HEK293T (cell line): Measurements from ENCODE around the gene TMPRSS4.

Experiments used
- CTCF ChIA-PET: fragments of 350-600 bp; formaldehyde crosslinking; extraction: SDS; loops from one replicate; lab custom pipeline; 2021; ENCODE audit warnings: antibody characterized with exemption, inconsistent platforms; lab: Yijun Ruan, JAX
- POLR2A ChIA-PET: fragments of 350-600 bp; formaldehyde crosslinking; extraction: SDS; loops from one replicate; lab custom pipeline; 2020; ENCODE audit warnings: antibody characterized with exemption, inconsistent platforms; lab: Yijun Ruan, JAX
- DNase-seq: peaks from one replicate; pipeline ENCODE4 v3.0.0; 2012; ENCODE audit warnings: mixed read lengths; ENCODE audit errors: extremely low spot score
- ARNT ChIP-seq: fragments of 450-650 bp; IDR thresholded peaks from 2 replicates; pipeline ENCODE4 v1.6.1; 2017; ENCODE audit warnings: mild to moderate bottlenecking
- BHLHE40 ChIP-seq: fragments of 450-650 bp; IDR thresholded peaks from 2 replicates; pipeline ENCODE4 v1.6.1; 2016; ENCODE audit warnings: mild to moderate bottlenecking, moderate library complexity, borderline replicate concordance
- CTBP1 ChIP-seq: fragments of 450-650 bp; IDR thresholded peaks from 2 replicates; pipeline ENCODE4 v1.6.1; 2016; ENCODE audit warnings: borderline replicate concordance
- ELF4 ChIP-seq: fragments of 450-650 bp; IDR thresholded peaks from 2 replicates; pipeline ENCODE4 v1.6.1; 2017; ENCODE audit warnings: antibody characterized with exemption
- FOXA1 ChIP-seq: fragments of 450-650 bp; IDR thresholded peaks from 2 replicates; pipeline ENCODE4 v1.6.1; 2016; ENCODE audit warnings: mild to moderate bottlenecking
- FOXK2 ChIP-seq: fragments of 450-650 bp; IDR thresholded peaks from 2 replicates; pipeline ENCODE4 v1.6.1; 2016; ENCODE audit warnings: mild to moderate bottlenecking
- FOXM1 ChIP-seq: fragments of 450-650 bp; IDR thresholded peaks from 2 replicates; pipeline ENCODE4 v1.6.1; 2017; ENCODE audit warnings: mild to moderate bottlenecking, borderline replicate concordance
- HDGF ChIP-seq: fragments of 450-650 bp; IDR thresholded peaks from 2 replicates; pipeline ENCODE4 v1.6.1; 2017; ENCODE audit warnings: antibody characterized with exemption, borderline replicate concordance
- L3MBTL2 ChIP-seq: fragments of 450-650 bp; conservative IDR thresholded peaks from 2 replicates; pipeline ENCODE4 v1.6.1; 2016; ENCODE audit warnings: mild to moderate bottlenecking
- LEF1 ChIP-seq: fragments of 450-650 bp; IDR thresholded peaks from 2 replicates; pipeline ENCODE4 v1.6.1; 2017; ENCODE audit warnings: mild to moderate bottlenecking, borderline replicate concordance
- NFRKB ChIP-seq: fragments of 450-650 bp; IDR thresholded peaks from 2 replicates; pipeline ENCODE4 v1.6.1; 2016; ENCODE audit warnings: mild to moderate bottlenecking, moderate library complexity
- SP1 ChIP-seq: fragments of 450-650 bp; IDR thresholded peaks from 2 replicates; pipeline ENCODE4 v1.6.1; 2017
- SUZ12 ChIP-seq: fragments of 450-650 bp; IDR thresholded peaks from 2 replicates; pipeline ENCODE4 v1.6.1; 2016; ENCODE audit warnings: mild to moderate bottlenecking
- TARDBP ChIP-seq: fragments of 450-650 bp; IDR thresholded peaks from 2 replicates; pipeline ENCODE4 v1.6.1; 2016
- ZNF384 ChIP-seq: fragments of 450-650 bp; IDR thresholded peaks from 2 replicates; pipeline ENCODE4 v1.6.1; 2016
- TF ChIP-seq, protein P1 (sequence below): fragments of 450-650 bp; IDR thresholded peaks from 2 replicates; pipeline ENCODE4 v1.6.1; 2016

The TMPRSS4 gene

DNA sequence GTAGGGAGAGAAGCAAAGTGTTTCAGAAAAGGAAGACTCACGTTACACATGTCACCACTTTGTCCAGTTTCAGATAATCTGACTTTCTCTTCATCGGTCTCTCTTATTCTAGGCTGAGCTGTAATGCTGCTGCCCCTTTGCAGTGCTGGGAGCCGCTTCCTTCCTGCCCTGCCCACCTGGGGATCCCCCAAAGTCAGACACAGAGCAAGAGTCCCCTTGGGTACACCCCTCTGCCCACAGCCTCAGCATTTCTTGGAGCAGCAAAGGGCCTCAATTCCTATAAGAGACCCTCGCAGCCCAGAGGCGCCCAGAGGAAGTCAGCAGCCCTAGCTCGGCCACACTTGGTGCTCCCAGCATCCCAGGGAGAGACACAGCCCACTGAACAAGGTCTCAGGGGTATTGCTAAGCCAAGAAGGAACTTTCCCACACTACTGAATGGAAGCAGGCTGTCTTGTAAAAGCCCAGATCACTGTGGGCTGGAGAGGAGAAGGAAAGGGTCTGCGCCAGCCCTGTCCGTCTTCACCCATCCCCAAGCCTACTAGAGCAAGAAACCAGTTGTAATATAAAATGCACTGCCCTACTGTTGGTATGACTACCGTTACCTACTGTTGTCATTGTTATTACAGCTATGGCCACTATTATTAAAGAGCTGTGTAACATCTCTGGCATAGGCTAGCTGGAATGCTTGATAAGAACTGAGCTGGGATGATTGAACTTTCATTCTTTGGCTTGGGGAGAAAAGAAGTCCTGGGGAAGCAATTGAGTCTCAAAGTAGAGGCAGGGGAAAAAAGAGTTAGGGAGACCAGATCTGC is 41.1 kb downstream of the TMPRSS4 start:
- POLR2A ChIA-PET, result interaction anchor here (1.2 kb wide), 1 partner anchor 62 kb away, joined by 3 read pairs; no protein-coding TSS in a partner anchor
- no peak for DNase-seq
- TF ChIP-seq BHLHE40 (no peak), HDGF (no peak), L3MBTL2 (no peak), FOXM1 (no peak), LEF1 (no peak), TARDBP (no peak), SP1 (no peak), NFRKB (no peak), FOXK2 (no peak), FOXA1 (no peak), SUZ12 (no peak), ELF4 (no peak), ZNF384 (no peak)
- TF ChIP-seq, protein P1, sequence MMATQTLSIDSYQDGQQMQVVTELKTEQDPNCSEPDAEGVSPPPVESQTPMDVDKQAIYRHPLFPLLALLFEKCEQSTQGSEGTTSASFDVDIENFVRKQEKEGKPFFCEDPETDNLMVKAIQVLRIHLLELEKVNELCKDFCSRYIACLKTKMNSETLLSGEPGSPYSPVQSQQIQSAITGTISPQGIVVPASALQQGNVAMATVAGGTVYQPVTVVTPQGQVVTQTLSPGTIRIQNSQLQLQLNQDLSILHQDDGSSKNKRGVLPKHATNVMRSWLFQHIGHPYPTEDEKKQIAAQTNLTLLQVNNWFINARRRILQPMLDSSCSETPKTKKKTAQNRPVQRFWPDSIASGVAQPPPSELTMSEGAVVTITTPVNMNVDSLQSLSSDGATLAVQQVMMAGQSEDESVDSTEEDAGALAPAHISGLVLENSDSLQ, result no peak
- CTCF ChIA-PET, result no interaction called here

DNA sequence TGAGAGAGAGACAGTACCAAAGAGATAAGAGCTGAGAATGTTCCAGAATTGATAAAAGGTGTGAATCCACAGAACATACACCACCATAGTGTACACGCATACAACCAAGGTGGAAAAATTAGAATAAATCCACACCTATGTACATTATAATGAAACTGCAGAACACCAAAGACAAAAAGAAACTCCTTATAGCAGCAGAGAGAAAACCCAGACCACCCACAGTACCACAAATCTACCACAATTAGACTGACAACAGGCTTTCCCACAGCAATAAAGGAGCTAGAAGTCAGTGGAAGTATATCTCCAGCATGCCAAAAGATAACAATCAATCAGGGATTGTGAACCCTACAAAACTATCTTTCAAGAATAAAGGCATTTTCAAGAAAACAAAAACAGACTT is 43.9 kb downstream of the TMPRSS4 start:
- TF ChIP-seq FOXA1 (no peak), SP1 (no peak), BHLHE40 (no peak), SUZ12 (no peak), L3MBTL2 (no peak), ZNF384 (no peak), ELF4 (no peak), NFRKB (no peak)
- TF ChIP-seq, protein P1, result no peak
- ChIA-PET CTCF (no interaction called here), POLR2A (no interaction called here)
- no peak for DNase-seq

DNA sequence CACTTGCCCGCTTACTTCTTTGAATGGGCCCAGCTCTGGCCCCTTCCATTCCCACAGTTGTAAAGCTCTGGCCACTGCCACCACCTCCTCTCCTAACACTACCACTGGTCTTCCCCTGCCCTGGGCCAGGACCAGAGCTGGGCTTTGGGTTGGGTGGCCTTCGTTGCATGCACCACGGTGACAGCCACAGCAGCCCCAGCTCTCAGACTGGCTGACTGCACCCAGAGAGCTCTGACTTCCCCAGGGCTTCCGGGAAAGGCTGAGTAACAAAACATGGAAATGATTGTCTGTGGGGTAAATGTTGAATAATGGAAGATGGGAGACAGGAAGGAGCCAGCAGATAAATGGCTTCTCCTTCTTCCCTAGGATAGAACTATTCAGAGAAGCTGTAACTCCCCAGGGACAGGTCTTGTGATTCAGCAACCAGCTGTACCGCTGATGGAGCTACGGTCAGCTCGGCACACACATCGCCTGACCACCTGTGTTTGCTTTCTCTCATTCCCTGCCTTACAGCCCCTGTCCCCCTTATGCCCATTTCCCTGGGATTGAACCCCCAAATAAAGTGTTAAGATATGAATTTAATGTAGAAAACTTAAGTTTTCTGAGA is 48.2 kb downstream of the TMPRSS4 start:
- CTCF ChIA-PET, result no interaction called here
- POLR2A ChIA-PET, result no interaction called here
- no peak for TF ChIP-seq NFRKB
- no peak for DNase-seq

DNA sequence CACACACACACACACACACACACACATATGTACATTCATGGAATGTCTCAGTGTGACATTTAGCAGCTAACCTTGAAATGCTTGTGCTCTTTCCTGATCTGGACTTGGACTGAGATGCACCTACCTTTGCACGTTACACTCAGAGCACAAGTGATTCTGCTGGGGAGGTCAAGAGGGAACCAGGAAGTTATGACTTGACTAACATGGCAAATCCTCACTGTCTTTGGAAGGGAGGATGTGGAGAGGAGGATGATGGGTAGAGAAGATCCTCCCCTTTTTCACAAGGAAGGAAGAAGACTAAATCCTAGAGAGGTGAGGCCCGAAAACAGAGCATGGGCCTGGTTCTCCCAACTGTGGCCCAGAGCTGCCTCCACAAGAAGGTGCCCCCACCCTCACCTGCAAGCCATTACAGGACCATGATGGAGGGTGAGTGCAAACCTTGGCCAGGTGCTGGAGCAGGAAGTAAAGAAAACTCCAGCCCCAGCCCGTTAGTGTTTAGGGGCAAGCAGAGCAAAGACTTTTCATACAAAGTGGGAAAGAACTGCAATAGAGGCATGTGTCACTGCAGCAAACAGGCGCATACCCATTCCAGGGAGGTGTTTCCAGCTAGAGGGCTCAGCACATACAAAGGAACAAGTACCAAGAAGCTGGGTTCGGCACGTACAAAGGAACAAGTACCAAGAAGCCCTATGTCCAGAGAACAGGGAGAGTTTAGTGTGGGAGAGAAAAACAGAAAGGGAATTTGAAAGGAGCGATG is 49.4 kb downstream of the TMPRSS4 start:
- DNase-seq, result no peak
- TF ChIP-seq SUZ12 (no peak), CTBP1 (no peak), FOXK2 (no peak), LEF1 (no peak), FOXA1 (no peak), HDGF (no peak), FOXM1 (no peak), BHLHE40 (no peak), L3MBTL2 (no peak), TARDBP (no peak), SP1 (no peak)
- ChIA-PET CTCF (no interaction called here), POLR2A (no interaction called here)

DNA sequence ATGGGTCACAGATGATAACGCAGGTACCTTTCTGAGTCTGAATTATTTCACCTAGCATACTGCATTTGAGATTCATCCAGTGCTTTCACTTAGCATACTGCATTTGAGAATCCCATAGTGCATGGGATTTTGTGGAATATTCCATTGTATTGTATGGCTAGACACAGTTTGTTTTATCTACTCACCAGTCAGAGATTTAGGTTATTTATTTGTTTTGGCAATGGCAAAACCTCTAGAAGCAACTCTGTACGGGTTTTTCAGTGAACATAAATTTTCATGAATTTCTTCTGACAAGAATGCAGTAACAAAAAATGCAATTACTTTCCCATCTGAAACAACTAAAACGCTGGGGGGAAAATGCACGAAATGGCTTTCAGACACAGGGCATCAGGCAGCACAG is 51.4 kb downstream of the TMPRSS4 start:
- ChIA-PET CTCF (no interaction called here), POLR2A (no interaction called here)
- DNase-seq, result no peak
- TF ChIP-seq SUZ12, result no peak
- TF ChIP-seq LEF1, result no peak
- no peak for TF ChIP-seq FOXA1
- no peak for TF ChIP-seq HDGF
- no peak for TF ChIP-seq CTBP1
- TF ChIP-seq NFRKB, result no peak
- no peak for TF ChIP-seq BHLHE40
- TF ChIP-seq, protein P1, result no peak

DNA sequence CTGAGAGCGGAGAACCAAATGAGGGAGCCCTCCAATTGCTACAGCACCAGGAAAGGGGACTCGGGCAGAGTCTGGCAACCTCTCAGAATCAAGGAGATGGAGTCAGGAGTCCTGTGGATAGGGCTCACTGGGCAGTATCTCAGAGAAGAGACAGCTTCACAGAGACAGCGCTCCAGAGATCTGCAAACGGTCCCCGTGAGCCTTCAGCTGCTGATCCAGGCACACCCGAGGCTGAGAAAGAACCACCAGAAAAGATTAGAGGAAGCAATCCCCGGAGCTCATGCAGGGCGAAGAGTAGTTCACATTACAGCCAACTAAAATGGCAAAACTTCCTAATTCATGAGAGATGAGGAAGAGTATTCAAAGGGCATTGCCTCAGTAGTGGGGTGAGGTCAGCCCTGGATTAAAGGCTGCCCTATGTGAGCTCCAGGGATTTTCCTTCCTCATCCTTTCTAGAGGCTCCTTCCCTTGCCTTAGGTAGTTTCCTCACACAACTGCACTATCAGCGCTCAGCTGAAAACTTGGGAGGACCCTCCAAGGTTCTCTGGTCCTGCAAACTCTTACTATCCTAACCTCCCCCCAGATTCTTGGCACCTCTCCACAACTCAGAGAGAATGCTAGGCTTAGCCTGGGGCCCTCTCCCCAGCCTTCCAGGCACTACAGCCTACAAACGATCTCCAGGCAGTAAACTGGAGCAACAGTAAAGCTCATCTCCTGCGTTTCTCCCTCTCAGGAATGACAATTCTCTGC is 52.0 kb downstream of the TMPRSS4 start:
- ChIA-PET CTCF (interaction anchor here (1.1 kb wide), 1 partner anchor 312 kb away, joined by 3 read pairs; no protein-coding TSS in a partner anchor), POLR2A (no interaction called here)
- TF ChIP-seq FOXA1 (no peak), SP1 (no peak), CTBP1 (no peak), L3MBTL2 (no peak), ZNF384 (no peak), HDGF (no peak), ELF4 (no peak), FOXK2 (no peak), LEF1 (no peak), BHLHE40 (no peak), SUZ12 (no peak), ARNT (no peak)
- TF ChIP-seq, protein P1, result no peak
- DNase-seq, result no peak
